Measurements from ENCODE around the gene PSENEN. TPM values are rescaled to one million over a fixed set of nuclear protein-coding genes. Genes with fewer than 3 reads are reported as not detected.

PSENEN gene
- total and polyA plus RNA-seq, 2 of the 8 experiments (the other 6 are each of a cell fraction or from before 2014, with no cell fraction given): 66.7 to 75.3 TPM

GRCh38 chr19:35725216-35725861 lies 20.1 kb upstream of the PSENEN start (continued):
- TF ChIP-seq MAX (IDR thresholded peaks at IDR 0.05) (no peak), SIRT6 (IDR thresholded peaks at IDR 0.05; ENCODE audit: low read length) (no peak), TBP (IDR thresholded peaks at IDR 0.05; ENCODE audit: low read depth, low read length) (no peak), RNF2 (IDR thresholded peaks at IDR 0.05; ENCODE audit: borderline replicate concordance, low read depth, low read length, missing control alignments, poor library complexity, severe bottlenecking) (no peak)
- TF ChIP-seq, protein P1, sequence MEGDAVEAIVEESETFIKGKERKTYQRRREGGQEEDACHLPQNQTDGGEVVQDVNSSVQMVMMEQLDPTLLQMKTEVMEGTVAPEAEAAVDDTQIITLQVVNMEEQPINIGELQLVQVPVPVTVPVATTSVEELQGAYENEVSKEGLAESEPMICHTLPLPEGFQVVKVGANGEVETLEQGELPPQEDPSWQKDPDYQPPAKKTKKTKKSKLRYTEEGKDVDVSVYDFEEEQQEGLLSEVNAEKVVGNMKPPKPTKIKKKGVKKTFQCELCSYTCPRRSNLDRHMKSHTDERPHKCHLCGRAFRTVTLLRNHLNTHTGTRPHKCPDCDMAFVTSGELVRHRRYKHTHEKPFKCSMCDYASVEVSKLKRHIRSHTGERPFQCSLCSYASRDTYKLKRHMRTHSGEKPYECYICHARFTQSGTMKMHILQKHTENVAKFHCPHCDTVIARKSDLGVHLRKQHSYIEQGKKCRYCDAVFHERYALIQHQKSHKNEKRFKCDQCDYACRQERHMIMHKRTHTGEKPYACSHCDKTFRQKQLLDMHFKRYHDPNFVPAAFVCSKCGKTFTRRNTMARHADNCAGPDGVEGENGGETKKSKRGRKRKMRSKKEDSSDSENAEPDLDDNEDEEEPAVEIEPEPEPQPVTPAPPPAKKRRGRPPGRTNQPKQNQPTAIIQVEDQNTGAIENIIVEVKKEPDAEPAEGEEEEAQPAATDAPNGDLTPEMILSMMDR (IDR thresholded peaks at IDR 0.05; ENCODE audit: control extremely low read depth in 1 of 3, insufficient read depth in 1 of 3, low read depth in 1 of 3, low read length in 3 of 3): no peak

Measured in H1 (cell line).